IPS DF 6.9 (cell line): ENCODE measurements around the gene UBR4.
"Not testable (repeated sequence)": the region's sequence is repeated elsewhere in the genome, so short reads cannot be mapped to it uniquely, and the experiment has no call there.

Source experiments
- DNase-seq: peaks from one replicate; pipeline ENCODE4 v3.0.0-alpha.2; 2013; ENCODE audit warnings: low read depth, low spot score
- H3K27ac ChIP-seq: one replicate; pipeline ENCODE4 v1.5.1; 2013; ENCODE audit warnings: low read length, control low read depth
- H3K27me3 ChIP-seq: 2 replicates; pipeline ENCODE4 v1.6.1; 2013; ENCODE audit warnings: mild to moderate bottlenecking, low read length; ENCODE audit not compliant: control insufficient read depth, insufficient read depth
- H3K36me3 ChIP-seq: 2 replicates; pipeline ENCODE4 v1.6.1; 2013; ENCODE audit warnings: low read length; ENCODE audit not compliant: control insufficient read depth, insufficient read depth
- H3K4me1 ChIP-seq: 2 replicates; pipeline ENCODE4 v1.6.1; 2013; ENCODE audit warnings: low read length; ENCODE audit not compliant: control insufficient read depth, insufficient read depth
- H3K4me3 ChIP-seq: 2 replicates; pipeline ENCODE4 v1.5.1; 2013; ENCODE audit warnings: mild to moderate bottlenecking, low read length
- H3K9me3 ChIP-seq: 2 replicates; pipeline ENCODE4 v1.6.1; 2013; ENCODE audit warnings: low read length, inconsistent platforms; ENCODE audit not compliant: control insufficient read depth, insufficient read depth
- WGBS: extraction: QIAGEN DNeasy Blood & Tissue Kit; methylation state at CpG from one replicate; pipeline ENCODE4 v1.1.7; 2013; ENCODE audit warnings: mixed read lengths, missing lambda C conversion rate; ENCODE audit not compliant: insufficient read length, insufficient coverage; 5-methylcytosine and 5-hydroxymethylcytosine counted together

Gene UBR4

GRCh38 chr1:19190468-19190867 is 19.6 kb downstream of the UBR4 start:
- peaks cover 20% of the 10 kb centered on the region; the same call in 1 of the 2 replicates for H3K36me3 ChIP-seq
- no peaks in the 10 kb centered on the region for H3K4me1 ChIP-seq
- no peaks in the 10 kb centered on the region for H3K27me3 ChIP-seq
- no peak for DNase-seq
- no peaks in the 10 kb centered on the region for H3K9me3 ChIP-seq
- H3K4me3 ChIP-seq, result no peak overlapping the region
- 100% methylated on average over 1 of the region's 4 CpGs for WGBS
- no peak overlapping the region for H3K27ac ChIP-seq

GRCh38 chr1:19189270-19189669 is 20.8 kb downstream of the UBR4 start:
- H3K9me3 ChIP-seq, result no peaks in the 10 kb centered on the region
- H3K27ac ChIP-seq, result no peak overlapping the region
- H3K4me1 ChIP-seq, result no peaks in the 10 kb centered on the region
- WGBS, result no CpG with 5 or more reads among the region's 3 CpGs
- H3K27me3 ChIP-seq, result no peaks in the 10 kb centered on the region
- H3K36me3 ChIP-seq, result peaks cover 20% of the 10 kb centered on the region; the same call in 1 of the 2 replicates
- no peak overlapping the region for H3K4me3 ChIP-seq
- DNase-seq, result no peak

GRCh38 chr1:19187852-19188251 is 22.2 kb downstream of the UBR4 start:
- Histone ChIP-seq H3K4me3 (no peak overlapping the region), H3K4me1 (no peaks in the 10 kb centered on the region), H3K36me3 (peaks cover 17% of the 10 kb centered on the region; the same call in 1 of the 2 replicates), H3K27me3 (no peaks in the 10 kb centered on the region), H3K9me3 (no peaks in the 10 kb centered on the region), H3K27ac (no peak overlapping the region)
- DNase-seq, result no peak

- H3K27me3 ChIP-seq, result no peaks in the 10 kb centered on the region
- no peaks in the 10 kb centered on the region for H3K9me3 ChIP-seq
- H3K4me1 ChIP-seq, result no peaks in the 10 kb centered on the region
- H3K27ac ChIP-seq, result no peak overlapping the region
- H3K4me3 ChIP-seq, result no peak overlapping the region
- no CpG with 5 or more reads among the region's 2 CpGs for WGBS
- no peak for DNase-seq
- H3K36me3 ChIP-seq, result peaks cover 21% of the 10 kb centered on the region; the same call in 1 of the 2 replicates
Measured at GRCh38 chr1:19186001-19186400, 24.1 kb downstream of the UBR4 start.

- H3K27ac ChIP-seq, result no peak overlapping the region
- no peak overlapping the region for H3K4me3 ChIP-seq
- no peaks in the 10 kb centered on the region for H3K4me1 ChIP-seq
- H3K27me3 ChIP-seq, result no peaks in the 10 kb centered on the region
- H3K9me3 ChIP-seq, result no peaks in the 10 kb centered on the region
- no peak for DNase-seq
- peaks cover 33% of the 10 kb centered on the region; the same call in 1 of the 2 replicates for H3K36me3 ChIP-seq
- WGBS, result no CpG with 5 or more reads among the region's 5 CpGs
Measured at GRCh38 chr1:19182223-19182622, 27.8 kb downstream of the UBR4 start.

- H3K27ac ChIP-seq, H3K27me3 ChIP-seq, DNase-seq, H3K9me3 ChIP-seq, H3K4me1 ChIP-seq, H3K4me3 ChIP-seq: not testable (repeated sequence)
- no CpG with 5 or more reads among the region's 8 CpGs for WGBS
- H3K36me3 ChIP-seq, result peaks cover 35% of the 10 kb centered on the region
Measured at GRCh38 chr1:19180265-19180657, 29.8 kb downstream of the UBR4 start.

GRCh38 chr1:19179597-19180264 is 30.3 kb downstream of the UBR4 start:
- Histone ChIP-seq H3K36me3 (peaks cover 37% of the 10 kb centered on the region), H3K4me1 (no peaks in the 10 kb centered on the region), H3K27ac (no peak overlapping the region), H3K27me3 (no peaks in the 10 kb centered on the region), H3K9me3 (no peaks in the 10 kb centered on the region), H3K4me3 (no peak overlapping the region)
- WGBS, result no CpG with 5 or more reads among the region's 8 CpGs
- DNase-seq, result no peak

- no peaks in the 10 kb centered on the region for H3K9me3 ChIP-seq
- WGBS, result no CpG with 5 or more reads among the region's 5 CpGs
- no peaks in the 10 kb centered on the region for H3K27me3 ChIP-seq
- H3K27ac ChIP-seq, result no peak overlapping the region
- no peaks in the 10 kb centered on the region for H3K4me1 ChIP-seq
- DNase-seq, result no peak
- H3K36me3 ChIP-seq, result peaks cover 37% of the 10 kb centered on the region
- no peak overlapping the region for H3K4me3 ChIP-seq
Measured at GRCh38 chr1:19178734-19179398, 31.2 kb downstream of the UBR4 start.

- no peaks in the 10 kb centered on the region for H3K4me1 ChIP-seq
- DNase-seq, result no peak
- WGBS, result no CpG with 5 or more reads among the region's 2 CpGs
- H3K36me3 ChIP-seq, result peaks cover 40% of the 10 kb centered on the region
- H3K27ac ChIP-seq, result no peak overlapping the region
- no peaks in the 10 kb centered on the region for H3K27me3 ChIP-seq
- no peak overlapping the region for H3K4me3 ChIP-seq
- H3K9me3 ChIP-seq, result no peaks in the 10 kb centered on the region
Measured at GRCh38 chr1:19177811-19178210, 32.3 kb downstream of the UBR4 start.

- no peaks in the 10 kb centered on the region for H3K9me3 ChIP-seq
- no CpG with 5 or more reads among the region's 2 CpGs for WGBS
- no peaks in the 10 kb centered on the region for H3K4me1 ChIP-seq
- H3K4me3 ChIP-seq, result no peak overlapping the region
- DNase-seq, result no peak
- no peaks in the 10 kb centered on the region for H3K27me3 ChIP-seq
- peaks cover 32% of the 10 kb centered on the region for H3K36me3 ChIP-seq
- no peak overlapping the region for H3K27ac ChIP-seq
Measured at GRCh38 chr1:19169642-19170041, 40.4 kb downstream of the UBR4 start.

- Histone ChIP-seq H3K4me1 (no peaks in the 10 kb centered on the region), H3K27ac (no peak overlapping the region), H3K27me3 (no peaks in the 10 kb centered on the region), H3K4me3 (no peak overlapping the region), H3K9me3 (no peaks in the 10 kb centered on the region), H3K36me3 (peaks cover 30% of the 10 kb centered on the region)
- DNase-seq, result no peak
- 100% methylated on average over 1 of the region's 6 CpGs for WGBS
Measured at GRCh38 chr1:19167140-19167539, 42.9 kb downstream of the UBR4 start.
